NK-92 treated with Interleukin-12 subunit alpha and Interleukin-12 subunit beta, amount 100 ng/mL, for 24 hours (cell line): Measurements from ENCODE around the gene SPC25.
"Not testable (repeated sequence)": the region's sequence is repeated elsewhere in the genome, so short reads cannot be mapped to it uniquely, and the experiment has no call there.

ENCODE experiments used
- DNase-seq: peaks from one replicate; lab custom pipeline; 2025; lab: John Stamatoyannopoulos, UW

The SPC25 gene

DNA sequence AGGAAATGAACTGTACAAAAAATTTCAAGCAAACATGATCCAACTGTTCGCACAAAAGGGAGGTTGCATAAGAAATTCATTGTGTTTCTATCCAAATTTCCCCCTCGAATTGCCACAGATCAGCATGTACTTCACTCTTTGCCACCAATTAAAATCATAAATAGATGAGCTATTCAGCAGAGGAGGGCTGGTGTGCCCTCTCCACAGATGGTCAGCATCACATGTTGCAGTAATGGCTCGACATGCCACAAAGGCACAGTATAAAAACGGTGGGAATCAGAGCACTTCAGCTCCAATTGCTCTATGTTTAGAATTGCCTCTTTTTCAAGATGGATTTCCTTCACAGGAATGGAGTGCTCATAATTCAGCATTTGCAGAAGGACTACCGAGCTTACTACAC is 10.8 kb upstream of the SPC25 start, which contains the start of gene G6PC2:
TSS of gene G6PC2 (plus strand) at position 289 of the 400 bp plus-strand sequence. CDS start at position 330, 41 bp downstream.
- no peak for DNase-seq

- no peak for DNase-seq
Measured at GRCh38 chr2:168897449-168897848, 7.2 kb upstream of the SPC25 start.

DNA sequence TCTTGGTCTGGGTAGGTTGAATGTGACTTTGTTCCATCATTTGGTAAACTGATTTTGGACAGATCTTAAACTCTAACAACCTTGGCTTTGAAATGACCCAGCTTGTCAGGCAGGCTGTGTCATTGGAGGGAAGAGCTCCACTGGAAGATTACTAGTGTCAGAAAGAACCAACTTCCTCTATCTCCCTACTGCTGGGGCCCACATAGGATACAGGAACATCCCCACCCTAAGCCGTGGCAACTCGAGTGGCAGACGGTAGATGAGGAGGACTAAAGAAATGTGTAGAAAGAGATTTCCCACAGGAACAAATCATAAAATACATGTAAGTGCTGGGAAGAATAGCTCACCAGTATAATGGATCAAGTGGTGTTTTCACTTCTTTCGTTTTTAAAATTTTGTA is 6.6 kb upstream of the SPC25 start:
- DNase-seq: no peak

DNA sequence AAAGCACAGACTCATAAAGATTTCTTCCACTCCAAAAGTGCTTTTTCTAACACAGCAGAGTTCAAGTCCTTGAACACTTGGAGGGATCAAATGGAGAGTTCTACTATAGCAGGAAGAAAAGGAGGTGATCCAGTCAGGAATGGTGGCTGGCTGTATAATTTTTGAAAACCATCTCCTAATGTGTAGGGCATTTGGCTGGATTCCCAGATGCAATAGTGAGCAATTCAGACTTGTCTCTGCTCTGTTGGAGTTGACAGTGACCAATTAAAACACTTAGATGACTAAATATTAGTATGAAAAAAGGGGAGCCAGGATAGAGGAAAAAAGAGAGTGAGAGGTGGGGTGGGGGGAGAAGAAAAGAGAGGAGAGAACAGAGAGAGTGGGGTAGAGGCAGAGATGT is 5.5 kb upstream of the SPC25 start:
- DNase-seq: no peak

- no peak for DNase-seq
Measured at GRCh38 chr2:168894720-168895119, 4.5 kb upstream of the SPC25 start.

DNA sequence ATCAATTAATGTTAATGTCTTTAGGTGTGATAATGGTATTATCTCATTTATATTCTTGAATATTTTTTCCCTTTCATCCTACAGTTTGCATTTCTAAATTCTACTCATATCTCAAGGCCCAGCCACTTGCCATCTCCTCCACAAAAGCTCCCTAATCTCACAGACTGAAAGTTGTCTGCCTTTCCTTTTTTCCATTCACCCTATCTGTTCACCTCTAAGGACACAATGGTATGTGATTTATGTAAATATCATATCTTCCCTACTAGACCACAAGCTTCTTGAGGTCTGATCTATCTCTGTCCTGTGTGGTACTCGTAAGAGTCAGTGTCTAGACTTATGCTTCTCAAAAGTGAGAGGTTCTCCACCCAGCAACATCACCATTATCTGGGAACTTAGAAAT is 3.9 kb upstream of the SPC25 start:
- DNase-seq: no peak

GRCh38 chr2:168892327-168892726 is 2.1 kb upstream of the SPC25 start:
- no peak for DNase-seq

- DNase-seq: no peak
Measured at GRCh38 chr2:168889635-168890005, 610 bp downstream of the SPC25 start.

- no peak for DNase-seq
Measured at GRCh38 chr2:168884975-168885374, 5.3 kb downstream of the SPC25 start.

DNA sequence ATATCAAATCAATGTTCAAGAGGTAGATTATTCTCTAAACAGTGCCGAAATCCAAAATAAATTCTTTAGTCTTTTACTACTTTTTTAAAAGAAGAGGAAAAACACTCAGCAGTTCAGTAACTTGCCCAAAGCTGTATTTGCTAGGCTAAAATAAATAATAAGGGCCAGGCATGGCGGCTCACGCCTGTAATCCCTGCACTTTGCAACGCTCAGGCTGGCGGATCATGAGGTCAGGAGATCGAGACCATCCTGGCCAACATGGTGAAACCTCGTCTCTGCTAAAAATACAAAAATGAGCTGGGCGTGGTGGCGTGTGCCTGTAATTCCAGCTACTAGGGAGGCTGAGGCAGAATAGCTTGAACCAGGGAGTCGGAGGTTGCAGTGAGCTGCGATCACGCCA is 8.1 kb downstream of the SPC25 start:
- not testable (repeated sequence) for DNase-seq

DNA sequence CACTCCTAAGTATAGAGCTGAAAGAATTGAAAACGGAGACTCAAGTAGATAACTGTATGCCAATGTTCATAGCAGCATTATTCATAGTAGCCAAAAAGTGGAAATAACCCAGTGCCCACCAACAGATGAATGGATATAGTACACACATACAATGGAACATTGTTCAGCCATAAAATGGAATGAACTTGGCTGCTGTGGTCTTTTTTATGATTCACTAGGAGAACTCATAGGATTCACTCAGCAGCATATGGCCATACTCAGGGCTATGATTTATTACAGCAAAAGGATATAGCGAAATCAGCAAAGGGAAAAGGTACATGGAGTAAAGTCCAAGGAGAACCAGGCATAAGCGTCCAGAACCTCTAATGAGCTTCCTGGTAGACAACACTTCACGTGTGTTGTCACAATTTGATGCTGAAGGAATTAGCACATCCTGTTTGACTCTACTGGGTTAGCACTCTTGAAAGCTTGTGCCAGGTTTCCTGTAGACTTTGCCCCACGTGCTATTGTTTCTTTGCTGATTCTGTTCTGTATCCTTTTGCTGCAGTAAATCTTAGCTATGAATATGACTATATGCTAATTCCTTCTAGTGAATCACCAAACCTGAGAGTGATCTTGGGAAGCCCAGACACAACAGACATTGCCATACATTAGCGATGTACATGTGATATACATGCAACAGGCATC is 15.7 kb downstream of the SPC25 start:
- no peak for DNase-seq

- DNase-seq: not testable (repeated sequence)
Measured at GRCh38 chr2:168870824-168871223, 19.4 kb downstream of the SPC25 start.

DNA sequence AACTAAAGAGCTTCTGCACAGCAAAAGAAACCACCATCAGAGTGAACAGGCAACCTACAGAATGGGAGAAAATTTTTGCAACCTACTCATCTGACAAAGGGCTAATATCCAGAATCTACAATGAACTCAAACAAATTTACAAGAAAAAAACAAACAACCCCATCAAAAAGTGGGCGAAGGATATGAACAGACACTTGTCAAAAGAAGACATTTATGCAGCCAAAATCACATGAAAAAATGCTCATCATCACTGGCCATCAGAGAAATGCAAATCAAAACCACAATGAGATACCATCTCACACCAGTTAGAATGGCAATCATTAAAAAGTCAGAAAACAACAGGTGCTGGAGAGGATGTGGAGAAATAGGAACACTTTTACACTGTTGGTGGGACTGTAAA is 19.9 kb downstream of the SPC25 start:
- DNase-seq: not testable (repeated sequence)

GRCh38 chr2:168867164-168867563 is 23.1 kb downstream of the SPC25 start:
- not testable (repeated sequence) for DNase-seq

- DNase-seq: no peak
Measured at GRCh38 chr2:168858146-168858545, 32.1 kb downstream of the SPC25 start.

GRCh38 chr2:168855601-168856000 is 34.6 kb downstream of the SPC25 start:
- no peak for DNase-seq

GRCh38 chr2:168854651-168855050 is 35.6 kb downstream of the SPC25 start:
- DNase-seq: no peak

- no peak for DNase-seq
Measured at GRCh38 chr2:168853471-168853870, 36.8 kb downstream of the SPC25 start.

GRCh38 chr2:168852481-168852880 is 37.7 kb downstream of the SPC25 start:
- DNase-seq: no peak

DNA sequence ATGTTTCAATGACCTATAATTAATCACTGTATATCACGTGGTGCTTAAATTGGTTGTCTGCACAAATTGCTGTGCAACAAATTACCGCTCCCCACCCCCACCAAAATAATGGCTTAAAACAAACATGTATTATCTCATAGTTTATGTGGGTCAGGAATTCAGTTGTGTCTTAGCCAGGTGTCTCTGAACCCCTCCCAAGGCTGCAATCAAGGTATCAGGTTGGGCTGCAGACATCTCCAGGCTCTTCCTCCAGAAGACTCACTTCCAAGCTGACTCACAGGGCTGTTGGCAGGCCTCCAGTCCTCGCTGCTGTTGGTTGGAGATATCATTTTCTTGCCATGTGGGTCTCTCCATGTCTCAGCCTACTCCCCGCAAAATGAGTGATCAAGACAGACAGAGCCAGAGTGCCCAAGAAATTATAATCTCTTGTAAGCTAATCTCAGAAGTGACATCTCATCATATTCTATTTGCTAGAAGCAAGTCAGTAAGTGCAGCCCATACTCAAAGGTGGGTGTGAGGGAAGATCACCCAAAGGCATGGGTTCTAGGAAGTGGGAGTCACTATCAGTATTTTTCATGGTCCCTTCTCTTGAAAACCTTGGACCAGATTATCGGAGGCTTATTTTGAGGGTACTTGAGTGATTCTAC is 38.4 kb downstream of the SPC25 start:
- no peak for DNase-seq

DNA sequence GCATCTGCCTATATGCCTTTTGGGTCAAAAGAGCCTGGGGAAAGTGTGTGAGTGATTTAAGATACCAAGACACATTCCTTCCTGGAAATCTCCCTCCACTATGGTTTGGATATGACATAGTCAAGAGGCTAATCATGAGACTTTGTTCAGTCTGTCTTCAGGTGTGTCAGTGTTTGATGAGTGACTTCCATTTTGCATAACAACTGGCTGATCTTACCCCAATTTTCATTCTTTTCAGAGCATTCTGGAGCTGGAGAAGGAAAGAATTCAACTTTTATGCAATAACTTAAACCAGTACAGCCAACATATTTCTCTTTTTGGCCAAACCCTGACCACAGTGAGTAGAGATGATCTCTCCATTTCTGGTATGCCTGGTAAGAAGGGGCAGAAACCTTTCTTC is 39.4 kb downstream of the SPC25 start:
- no peak for DNase-seq

- no peak for DNase-seq
Measured at GRCh38 chr2:168849610-168850009, 40.6 kb downstream of the SPC25 start.

GRCh38 chr2:168848225-168848624 is 42.0 kb downstream of the SPC25 start:
- no peak for DNase-seq

- no peak for DNase-seq
Measured at GRCh38 chr2:168843253-168843652, 47.0 kb downstream of the SPC25 start.
